GM12891 (cell line): ENCODE results near the gene AGMO.

Experiments
- PAX5 ChIP-seq: IDR thresholded peaks from 2 replicates; pipeline ENCODE4 v1.6.1; 2011; ENCODE audit warnings: low read length, moderate library complexity, mild to moderate bottlenecking; ENCODE audit not compliant: insufficient read depth, severe bottlenecking
- POLR2A ChIP-seq: IDR thresholded peaks from 2 replicates; pipeline ENCODE4 v1.6.1; 2011; ENCODE audit warnings: low read depth, low read length, control low read depth
- POLR2AphosphoS5 ChIP-seq: IDR thresholded peaks from 2 replicates; pipeline ENCODE4 v1.6.1; 2011; ENCODE audit warnings: low read depth, low read length, control low read depth
- POU2F2 ChIP-seq: IDR thresholded peaks from 2 replicates; pipeline ENCODE4 v1.6.1; 2011; ENCODE audit warnings: low read depth, mild to moderate bottlenecking, control low read depth, low read length, moderate library complexity
- SPI1 ChIP-seq: IDR thresholded peaks from 2 replicates; pipeline ENCODE4 v1.6.1; 2011; ENCODE audit warnings: low read depth, low read length, control low read depth
- TAF1 ChIP-seq: IDR thresholded peaks from 2 replicates; pipeline ENCODE4 v1.6.1; 2011; ENCODE audit warnings: low read depth, low read length, control low read depth

GRCh38 chr7:15245831-15246230 lies 316.0 kb downstream of the AGMO start:
- TF ChIP-seq TAF1 = no peak
- TF ChIP-seq POLR2A = no peak
- TF ChIP-seq POLR2AphosphoS5 = no peak
- no peak for TF ChIP-seq POU2F2
- TF ChIP-seq SPI1 = no peak
- TF ChIP-seq PAX5 = no peak
